Stimulated activated CD4-positive, alpha-beta T cell treated with anti-CD3 and anti-CD28 coated beads, Interleukin-2, amount 100 ng/mL, for 48 hours (primary cell): ENCODE results near the gene DBT.

Source experiments
- DNase-seq, 2 donors: peaks; one replicate each; pipeline ENCODE4 v3.0.0-alpha.2; 2020

DBT gene

DNA sequence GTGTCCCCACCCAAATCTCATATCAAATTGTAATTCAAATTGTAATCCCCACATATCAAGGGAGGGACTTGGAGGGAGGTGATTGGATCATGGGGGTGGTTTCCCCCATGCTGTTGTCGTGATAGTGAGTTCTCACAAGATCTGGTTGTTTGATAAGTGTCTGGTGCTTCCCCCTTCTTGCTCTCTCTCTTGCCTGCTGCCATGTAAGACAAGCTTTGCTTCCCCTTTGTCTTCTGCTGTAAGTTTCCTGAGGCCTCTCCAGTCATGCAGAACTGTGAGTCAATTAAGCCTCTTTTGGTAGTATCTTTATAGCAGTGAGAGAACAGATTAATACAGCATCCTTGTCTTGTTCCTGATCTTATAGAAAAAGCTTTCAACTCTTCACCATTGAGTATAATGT lies 65.1 kb downstream of the DBT start:
- no peak for DNase-seq

DNA sequence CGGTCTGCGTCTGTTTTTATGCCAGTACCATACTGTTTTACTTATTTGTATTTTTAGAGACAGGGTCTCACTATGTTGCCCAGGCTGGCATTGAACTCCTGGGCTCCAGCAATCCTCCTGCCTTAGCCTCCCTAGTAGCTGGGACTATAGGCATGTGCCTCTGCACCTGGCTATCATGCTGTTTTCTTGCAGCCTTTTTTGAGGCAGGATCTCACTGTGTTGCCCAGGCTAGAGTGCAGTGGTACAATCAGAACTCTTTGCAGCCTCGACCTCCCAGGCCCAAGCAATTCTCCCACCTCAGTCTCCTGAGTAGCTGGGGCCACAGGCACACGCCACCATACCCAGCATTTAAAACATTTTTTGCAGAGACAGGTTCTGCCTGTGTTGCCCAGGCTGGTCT lies 66.3 kb downstream of the DBT start:
- DNase-seq: no peak

DNA sequence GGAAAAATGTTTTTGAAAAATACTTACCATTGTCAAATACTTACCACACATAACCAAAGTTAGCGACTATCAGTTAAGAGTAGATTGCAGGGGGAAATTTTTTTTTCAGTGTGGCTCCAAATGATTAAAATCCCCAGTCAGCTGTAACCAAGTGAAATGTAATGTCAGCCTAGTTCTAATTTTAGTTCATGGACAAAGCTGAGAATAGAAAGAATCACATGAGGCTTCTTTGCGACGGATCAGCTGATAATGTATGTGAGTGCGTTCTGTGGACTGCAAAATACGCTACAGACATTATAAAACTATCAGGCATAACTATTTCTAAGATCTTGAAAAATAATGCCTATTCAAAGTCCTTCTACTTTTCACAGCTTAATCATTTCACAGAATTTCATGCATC lies 71.5 kb downstream of the DBT start, which contains the start of gene LRRC39:
LRRC39 (minus strand) TSS at position 166 of the 400 bp plus-strand sequence. CDS start 9,740 bp downstream, outside the sequence.
- no peak for DNase-seq

DNA sequence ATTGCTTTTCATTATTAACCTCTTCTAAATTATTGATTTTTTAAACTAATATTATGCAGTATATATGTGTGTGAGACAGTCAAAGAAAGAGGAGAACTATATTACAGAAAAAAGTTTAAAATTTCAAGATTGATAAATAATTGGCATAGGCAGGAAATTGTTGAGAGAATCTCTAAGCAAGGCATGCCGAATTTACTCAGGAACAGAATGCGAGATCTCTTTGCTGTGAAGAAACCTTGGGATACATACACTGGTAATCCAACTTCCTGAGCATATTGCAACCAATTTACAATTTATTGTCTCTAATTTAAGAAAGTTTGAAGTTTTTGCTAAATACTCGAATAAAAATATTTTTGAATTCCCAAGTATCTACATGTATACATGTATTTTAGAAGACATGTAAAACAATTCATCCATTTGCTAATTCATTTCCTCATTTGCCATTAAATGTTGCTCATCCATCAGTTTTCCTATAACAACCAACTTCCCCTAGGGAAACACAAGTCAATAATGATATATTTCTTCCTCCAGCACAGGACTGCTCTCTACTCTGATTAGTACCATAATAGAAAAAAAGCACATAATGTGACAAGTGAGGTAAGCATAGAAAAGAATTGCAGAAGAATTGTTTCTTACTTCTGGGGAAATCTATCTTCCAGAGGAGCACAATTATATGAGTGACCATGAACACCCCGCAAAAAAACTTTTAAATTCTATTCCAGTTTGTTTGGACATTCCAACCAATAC lies 72.2 kb downstream of the DBT start:
- DNase-seq: no peak

DNA sequence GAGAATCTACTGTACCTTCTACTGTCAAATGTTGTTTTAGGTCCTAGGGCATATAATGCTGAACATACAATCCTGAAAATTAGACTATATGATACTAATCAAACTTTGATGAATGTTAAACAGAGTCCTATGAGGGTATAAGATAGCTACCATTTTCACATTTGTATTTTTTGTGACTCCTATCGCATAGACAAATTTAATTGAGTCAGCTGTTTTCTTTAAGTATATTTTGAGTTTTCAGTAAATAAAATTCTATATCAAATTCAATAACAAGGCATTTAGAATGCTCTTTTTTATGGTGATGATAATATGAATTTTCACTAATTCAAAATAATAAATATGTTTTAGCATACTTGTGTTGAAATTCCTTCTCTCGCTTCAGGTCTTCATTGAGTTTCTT lies 81.6 kb downstream of the DBT start:
- DNase-seq: no peak

DNA sequence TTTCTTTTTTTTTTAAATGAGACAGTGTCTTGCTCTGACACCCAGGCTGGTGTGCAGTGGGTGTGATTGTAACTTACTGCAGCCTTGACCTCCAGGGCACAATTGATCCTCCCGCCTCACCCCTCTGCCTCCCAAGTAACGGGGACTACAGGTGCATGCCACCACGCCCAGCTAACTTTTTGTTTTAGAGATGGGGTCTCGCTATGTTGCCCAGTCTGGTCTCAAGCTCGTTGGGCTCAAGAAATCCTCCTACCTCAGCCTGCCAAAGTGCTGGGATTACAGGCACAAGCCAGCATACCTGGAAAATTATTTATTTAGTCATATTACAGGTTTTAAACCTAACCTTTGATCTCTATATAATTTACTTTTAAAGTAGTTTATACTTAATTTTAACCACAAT lies 84.9 kb downstream of the DBT start:
- no peak for DNase-seq

DNA sequence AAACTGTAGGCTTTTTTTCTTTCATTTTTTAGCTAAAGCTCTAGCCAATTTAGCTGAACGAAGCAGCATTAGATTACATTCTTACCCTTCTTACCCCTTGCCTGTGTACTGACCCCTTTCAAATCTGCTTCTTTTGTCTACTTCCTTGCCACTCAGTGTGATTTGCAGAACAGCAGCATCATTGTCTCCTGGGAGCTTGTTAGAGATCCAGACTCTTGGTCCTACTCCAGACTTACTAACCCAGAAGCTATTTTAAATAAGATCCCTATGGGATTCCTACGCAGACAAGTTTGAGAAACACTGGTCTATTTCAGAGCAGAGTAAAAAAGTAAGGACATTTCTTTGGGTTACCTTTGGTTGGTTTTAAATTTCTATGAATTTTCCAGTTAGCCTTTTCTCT lies 85.4 kb downstream of the DBT start:
- DNase-seq: no peak

DNA sequence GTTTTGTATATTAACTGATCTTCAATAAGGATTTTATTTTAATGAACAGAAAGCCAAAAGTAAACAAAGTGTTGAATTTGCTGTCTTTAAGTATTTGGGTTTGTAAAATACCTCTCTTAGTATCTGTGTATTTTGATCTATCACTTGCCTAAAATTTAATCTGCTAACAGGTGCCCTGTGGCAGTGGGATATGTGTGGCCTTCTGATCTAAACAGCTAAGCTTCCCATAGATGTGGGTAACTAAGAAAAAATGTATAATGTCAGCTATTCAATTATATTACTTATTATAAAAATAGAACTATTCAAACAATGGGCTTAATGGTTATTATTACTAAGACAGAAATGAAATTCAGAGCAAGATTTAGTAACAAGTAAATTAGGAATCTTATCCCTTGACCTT lies 86.8 kb downstream of the DBT start:
- no peak for DNase-seq

DNA sequence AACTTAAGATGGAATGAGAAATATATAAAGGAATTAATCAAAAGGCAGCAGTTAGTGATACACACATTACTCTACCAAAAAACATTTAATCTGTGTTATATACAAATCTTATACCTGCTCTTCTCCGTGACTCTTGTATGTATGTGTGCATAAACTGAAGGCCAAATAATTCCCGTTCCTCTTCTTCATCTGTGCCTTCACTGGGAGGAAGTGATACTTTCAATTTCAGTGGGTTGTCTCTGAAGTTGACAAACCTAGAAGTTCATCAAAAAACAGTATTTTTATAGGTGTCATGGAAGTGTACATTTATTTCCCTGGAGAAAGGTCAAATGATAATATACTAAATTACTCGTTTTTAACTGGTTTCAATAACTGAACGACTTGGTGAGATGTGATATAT lies 97.4 kb downstream of the DBT start:
- DNase-seq: no peak

DNA sequence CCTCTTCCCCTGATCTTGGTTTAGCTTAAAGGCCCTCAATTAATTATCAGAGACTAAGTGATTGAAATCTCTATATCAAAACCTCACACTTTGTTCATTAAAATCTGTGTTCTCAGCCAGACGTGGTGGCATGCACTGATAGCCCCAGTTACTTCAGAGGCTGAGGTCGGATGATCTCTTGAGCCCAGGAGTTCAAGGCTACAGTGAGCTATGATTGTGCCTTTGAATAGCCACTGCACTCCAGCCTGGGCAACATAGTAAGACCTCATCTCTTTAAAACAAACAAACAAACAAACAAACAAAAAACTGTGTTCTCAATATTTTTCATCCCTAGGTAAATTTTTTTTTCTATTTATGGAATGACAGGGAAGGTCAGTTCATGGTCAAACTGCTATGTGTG lies 98.0 kb downstream of the DBT start:
- no peak for DNase-seq

DNA sequence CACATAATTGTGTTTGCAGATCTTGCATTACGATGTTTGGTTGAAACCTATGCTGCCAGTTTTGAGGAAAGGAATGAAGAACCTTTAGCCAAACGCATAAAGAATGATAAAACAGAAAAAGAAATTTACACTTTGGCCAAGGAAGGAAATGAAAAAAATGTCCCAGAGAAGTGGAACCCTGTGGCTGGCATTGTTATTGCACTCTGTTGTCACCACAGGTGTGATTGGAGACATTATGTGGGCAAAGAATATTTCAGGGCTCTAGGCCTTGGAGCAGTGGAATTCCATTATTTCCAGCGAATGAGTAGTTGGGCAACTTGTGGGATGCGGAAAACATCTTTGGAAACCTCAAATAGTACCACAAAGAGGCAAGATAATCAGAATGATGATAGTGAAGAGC lies 101.8 kb downstream of the DBT start:
- DNase-seq: no peak

DNA sequence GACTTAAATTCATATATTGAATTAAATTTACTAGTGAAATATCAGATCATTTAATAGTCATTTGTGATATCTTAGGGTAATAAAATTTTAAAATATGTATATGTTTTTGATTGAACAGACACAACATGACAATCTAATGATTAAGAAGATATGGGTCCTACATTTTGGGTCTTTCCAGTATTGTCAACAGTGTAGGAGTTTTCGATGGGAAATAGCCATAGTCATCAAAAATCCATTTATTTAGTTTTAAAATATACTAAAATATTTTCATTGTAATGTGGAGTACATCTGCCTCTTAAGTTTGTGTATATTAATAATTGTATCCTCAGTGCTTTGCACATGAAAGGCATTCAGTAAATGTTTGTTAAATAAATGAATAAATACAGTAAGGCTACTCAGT lies 102.7 kb downstream of the DBT start:
- DNase-seq: no peak

DNA sequence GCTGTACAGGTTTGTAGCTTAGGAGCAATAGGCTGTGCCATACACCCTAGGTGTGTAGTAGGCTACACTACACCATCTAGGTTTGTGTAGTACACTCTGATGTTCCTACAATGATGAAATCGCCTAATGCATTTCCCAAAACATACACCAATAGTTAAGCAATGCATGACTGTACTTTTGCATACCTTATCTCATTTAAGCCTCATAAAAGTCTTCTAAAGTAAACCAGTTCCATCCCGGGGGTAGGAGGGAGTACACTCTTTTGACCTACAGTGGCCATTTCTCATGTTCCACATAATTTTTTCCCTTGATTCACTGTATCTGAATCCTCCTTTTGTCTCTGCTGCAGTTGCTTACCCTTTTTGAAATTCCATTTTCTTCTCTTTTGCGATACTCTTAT lies 104.5 kb downstream of the DBT start:
- no peak for DNase-seq

DNA sequence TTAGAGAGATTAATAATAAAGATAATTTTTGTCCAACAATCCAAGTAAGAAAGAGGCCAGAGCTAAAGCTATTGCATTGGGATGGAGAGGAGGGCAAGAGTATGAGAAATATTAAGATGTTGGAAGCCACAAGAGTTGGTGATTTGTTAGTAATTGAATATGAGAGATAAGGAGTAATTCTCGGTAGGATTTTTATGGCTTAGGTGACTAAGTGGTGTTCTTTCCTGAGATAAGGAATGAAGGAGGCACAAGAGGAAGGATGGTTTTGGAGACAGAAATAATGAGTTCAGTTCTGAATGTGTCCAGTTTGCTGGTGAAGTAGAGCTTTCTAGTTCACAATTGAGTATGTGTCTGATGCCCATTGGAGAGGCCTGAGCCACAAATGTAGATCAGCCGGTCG lies 107.3 kb downstream of the DBT start:
- DNase-seq: no peak

DNA sequence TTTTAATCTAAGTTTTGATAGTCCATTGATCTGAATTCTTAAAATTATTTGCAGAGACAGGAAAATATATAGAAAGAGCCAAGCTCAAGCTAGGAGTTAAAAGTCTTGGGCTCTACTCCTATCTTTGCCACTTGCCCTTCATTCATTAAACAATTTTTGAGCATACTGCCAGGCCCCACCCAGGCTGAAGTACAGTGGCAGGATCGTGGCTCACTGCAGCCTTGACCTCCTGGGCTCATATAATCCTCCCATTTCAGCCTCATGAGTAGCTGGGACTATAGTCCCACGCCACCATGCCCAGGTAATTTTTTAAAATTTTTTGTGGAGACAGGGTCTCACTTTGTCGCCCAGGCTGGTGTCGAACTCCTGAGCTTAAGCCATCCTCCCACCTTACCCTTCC lies 108.4 kb downstream of the DBT start:
- no peak for DNase-seq

DNA sequence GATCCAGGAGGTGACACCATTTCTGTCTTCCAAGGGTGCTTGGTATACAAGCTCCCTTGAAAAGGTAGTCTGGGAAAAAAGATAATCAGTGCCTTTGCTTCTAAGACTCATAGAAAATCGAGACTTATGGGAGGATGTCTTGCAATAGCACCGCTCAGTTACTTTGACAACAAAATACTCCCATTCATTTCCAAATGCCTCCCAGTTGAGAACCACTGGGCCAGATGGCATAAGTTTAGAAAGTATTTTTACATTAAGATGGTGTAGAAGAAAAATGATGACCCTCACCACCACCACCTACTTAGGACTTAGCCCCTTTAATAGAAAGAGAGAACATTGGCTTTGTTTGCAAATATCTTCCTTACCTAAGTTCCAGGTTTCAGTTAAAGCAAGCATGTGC lies 112.0 kb downstream of the DBT start:
- DNase-seq: no peak
